Neuronal stem cell (in vitro differentiated cells): Measurements from ENCODE around the gene TMPO.

Source experiments
- DNase-seq: peaks from one replicate; pipeline ENCODE4 v3.0.0-alpha.2; 2013; ENCODE audit warnings: low spot score
- H2AFZ ChIP-seq: one replicate; pipeline ENCODE4 v1.6.1; 2013; ENCODE audit warnings: mild to moderate bottlenecking, low read length, inconsistent platforms
- H2AK5ac ChIP-seq: 2 replicates; pipeline ENCODE4 v1.6.1; 2013; ENCODE audit warnings: low read depth, mild to moderate bottlenecking, inconsistent platforms, low read length, moderate library complexity, mixed read lengths
- H2BK120ac ChIP-seq: 2 replicates; pipeline ENCODE4 v1.6.1; 2013; ENCODE audit warnings: low read depth, mild to moderate bottlenecking, inconsistent platforms, low read length, moderate library complexity, mixed read lengths
- H2BK12ac ChIP-seq: one replicate; pipeline ENCODE4 v1.6.1; 2013; ENCODE audit warnings: low read length, inconsistent platforms
- H2BK15ac ChIP-seq: 2 replicates; pipeline ENCODE4 v1.6.1; 2013; ENCODE audit warnings: mild to moderate bottlenecking, low read length, inconsistent platforms, mixed read lengths
- H2BK5ac ChIP-seq: one replicate; pipeline ENCODE4 v1.6.1; 2013; ENCODE audit warnings: inconsistent platforms, mild to moderate bottlenecking, low read length, moderate library complexity
- H3K14ac ChIP-seq: one replicate; pipeline ENCODE4 v1.6.1; 2013; ENCODE audit warnings: low read length, inconsistent platforms
- H3K18ac ChIP-seq: 2 replicates; pipeline ENCODE4 v1.6.1; 2013; ENCODE audit warnings: low read length, inconsistent platforms
- H3K23ac ChIP-seq: 2 replicates; pipeline ENCODE4 v1.6.1; 2013; ENCODE audit warnings: low read depth, mild to moderate bottlenecking, mixed read lengths, low read length, inconsistent platforms; ENCODE audit not compliant: poor library complexity
- H3K27ac ChIP-seq: replicated peaks from 3 replicates; pipeline ENCODE4 v1.5.1; 2013; ENCODE audit warnings: low read length, inconsistent platforms
- H3K27me3 ChIP-seq, 3 experiments: 2 replicates each; pipeline ENCODE4 v1.6.1; 2013; ENCODE audit warnings: low read length in 3 of 3, mild to moderate bottlenecking in 2 of 3, inconsistent platforms in 1 of 3, low read depth in 1 of 3, mixed read lengths in 1 of 3, moderate library complexity in 1 of 3; ENCODE audit not compliant: control insufficient read depth in 3 of 3, insufficient read depth in 3 of 3
- H3K36me3 ChIP-seq, 2 donors: replicated peaks in 1 of 2; 2 replicates each; pipeline ENCODE4 v1.6.1; 2013; ENCODE audit warnings: low read length in 2 of 2; ENCODE audit not compliant: control insufficient read depth in 2 of 2, insufficient read depth in 2 of 2
- H3K4ac ChIP-seq: 2 replicates; pipeline ENCODE4 v1.6.1; 2013; ENCODE audit warnings: inconsistent platforms, mild to moderate bottlenecking, low read length, moderate library complexity
- H3K4me1 ChIP-seq, 2 donors: 1 replicate in 1 of 2; 2 replicates in 1 of 2; pipeline ENCODE4 v1.6.1; 2013; ENCODE audit warnings: low read length in 2 of 2, low read depth in 1 of 2; ENCODE audit not compliant: control insufficient read depth in 2 of 2, insufficient read depth in 1 of 2
- H3K4me2 ChIP-seq: one replicate; pipeline ENCODE4 v1.6.1; 2013; ENCODE audit warnings: mild to moderate bottlenecking, low read length, inconsistent platforms; ENCODE audit not compliant: insufficient read depth, poor library complexity, severe bottlenecking
- H3K4me3 ChIP-seq, 2 donors: 2 replicates each; pipeline ENCODE4 v1.5.1; 2013; ENCODE audit warnings: low read length in 2 of 2, mild to moderate bottlenecking in 2 of 2, inconsistent platforms in 1 of 2, moderate library complexity in 1 of 2
- H3K79me1 ChIP-seq: one replicate; pipeline ENCODE4 v1.6.1; 2013; ENCODE audit warnings: low read depth, mild to moderate bottlenecking, inconsistent platforms, low read length, moderate library complexity
- H3K9ac ChIP-seq: one replicate; pipeline ENCODE4 v1.6.1; 2013; ENCODE audit warnings: mild to moderate bottlenecking, low read depth, low read length, inconsistent platforms; ENCODE audit not compliant: poor library complexity
- H3K9me3 ChIP-seq, 2 donors: replicated peaks in 1 of 2; 2 replicates each; pipeline versions ENCODE3 to v1.6.1; 2013; ENCODE audit warnings: low read length in 2 of 2, mild to moderate bottlenecking in 2 of 2, inconsistent platforms in 1 of 2, low read depth in 1 of 2, mixed read lengths in 1 of 2, moderate library complexity in 1 of 2; ENCODE audit not compliant: control insufficient read depth in 2 of 2, insufficient read depth in 1 of 2
- H4K8ac ChIP-seq: one replicate; pipeline ENCODE4 v1.6.1; 2013; ENCODE audit warnings: low read depth, mild to moderate bottlenecking, inconsistent platforms, low read length, moderate library complexity
- H4K91ac ChIP-seq: one replicate; pipeline ENCODE4 v1.6.1; 2013; ENCODE audit warnings: low read length, low read depth, mild to moderate bottlenecking, inconsistent platforms; ENCODE audit not compliant: poor library complexity
- WGBS, 2 donors: extraction: QIAGEN DNeasy Blood & Tissue Kit; methylation state at CpG; one replicate each; pipeline ENCODE4 v1.1.7; 2013; ENCODE audit warnings: missing lambda C conversion rate in 2 of 2, mixed read lengths in 1 of 2; ENCODE audit not compliant: insufficient read length in 2 of 2, insufficient replicate concordance in 1 of 2; ENCODE audit errors: extremely low coverage in 2 of 2; 5-methylcytosine and 5-hydroxymethylcytosine counted together

Gene TMPO

GRCh38 chr12:98519257-98519907, 4.0 kb downstream of the TMPO start:
- no peak overlapping the region for H3K23ac ChIP-seq
- no peak overlapping the region for H2AFZ ChIP-seq
- H3K4ac ChIP-seq: no peak overlapping the region
- H3K27me3 ChIP-seq: no peaks in the 10 kb centered on the region
- H3K9ac ChIP-seq: no peak overlapping the region
- no peak overlapping the region for H2AK5ac ChIP-seq
- H2BK5ac ChIP-seq: no peak overlapping the region
- H3K4me2 ChIP-seq: no peak overlapping the region
- H3K9me3 ChIP-seq: peaks cover 0 to 10% of the 10 kb centered on the region in 2 donors
- H3K27ac ChIP-seq: no peak overlapping the region
- WGBS, 2 donors: no CpG with 5 or more reads among the region's 13 CpGs
- H3K36me3 ChIP-seq: peaks cover 5 to 73% of the 10 kb centered on the region in 2 donors
- DNase-seq: no peak
- no peak overlapping the region for H3K4me3 ChIP-seq
- peaks cover 2% of the 10 kb centered on the region for H3K79me1 ChIP-seq
- no peak overlapping the region for H3K18ac ChIP-seq
- no peak overlapping the region for H4K91ac ChIP-seq
- H2BK120ac ChIP-seq: no peak overlapping the region
- H2BK15ac ChIP-seq: no peak overlapping the region
- no peak overlapping the region for H4K8ac ChIP-seq
- H2BK12ac ChIP-seq: no peak overlapping the region
- H3K14ac ChIP-seq: no peak overlapping the region
- no peaks in the 10 kb centered on the region for H3K4me1 ChIP-seq

- H2AFZ ChIP-seq: no peak overlapping the region
- peaks cover 0 to 2% of the 10 kb centered on the region in 2 donors for H3K9me3 ChIP-seq
- H4K8ac ChIP-seq: no peak overlapping the region
- H2BK15ac ChIP-seq: no peak overlapping the region
- H3K79me1 ChIP-seq: peaks cover 3% of the 10 kb centered on the region
- no peak overlapping the region for H2BK12ac ChIP-seq
- H3K4me2 ChIP-seq: no peak overlapping the region
- no peak overlapping the region for H3K27ac ChIP-seq
- H3K9ac ChIP-seq: no peak overlapping the region
- no peaks in the 10 kb centered on the region for H3K27me3 ChIP-seq
- WGBS, 2 donors: no CpG with 5 or more reads among the region's 1 CpG
- no peak for DNase-seq
- H2BK120ac ChIP-seq: no peak overlapping the region
- no peak overlapping the region for H3K4me3 ChIP-seq
- H4K91ac ChIP-seq: no peak overlapping the region
- H3K18ac ChIP-seq: no peak overlapping the region
- H3K4me1 ChIP-seq: no peaks in the 10 kb centered on the region
- H3K14ac ChIP-seq: no peak overlapping the region
- H3K36me3 ChIP-seq: peaks cover 29 to 100% of the 10 kb centered on the region in 2 donors
- H3K23ac ChIP-seq: no peak overlapping the region
- H2AK5ac ChIP-seq: no peak overlapping the region
- H2BK5ac ChIP-seq: no peak overlapping the region
- H3K4ac ChIP-seq: no peak overlapping the region
These were observed 14.7 kb downstream of the TMPO start for GRCh38 chr12:98530068-98530467.

GRCh38 chr12:98532687-98533304, 17.4 kb downstream of the TMPO start:
- peak; percentile 24 for DNase-seq
- Histone ChIP-seq H2BK5ac (no peak overlapping the region), H3K23ac (no peak overlapping the region), H3K4ac (no peak overlapping the region), H2BK12ac (no peak overlapping the region), H3K36me3 (peaks cover 29 to 100% of the 10 kb centered on the region in 2 donors), H2BK120ac (no peak overlapping the region), H3K4me1 (no peaks in the 10 kb centered on the region), H3K14ac (no peak overlapping the region), H2BK15ac (no peak overlapping the region), H3K9me3 (no peaks in the 10 kb centered on the region), H4K91ac (no peak overlapping the region), H3K79me1 (peaks cover 3% of the 10 kb centered on the region), H3K9ac (no peak overlapping the region), H3K4me2 (no peak overlapping the region), H3K18ac (no peak overlapping the region), H3K27ac (no peak overlapping the region), H3K4me3 (no peak overlapping the region), H4K8ac (no peak overlapping the region), H2AFZ (no peak overlapping the region), H3K27me3 (no peaks in the 10 kb centered on the region), H2AK5ac (no peak overlapping the region)
- no CpG with 5 or more reads among the region's 4 CpGs for WGBS, 2 donors

- no peak overlapping the region for H3K4me2 ChIP-seq
- no peak overlapping the region for H3K27ac ChIP-seq
- no peaks in the 10 kb centered on the region for H3K4me1 ChIP-seq
- no peak overlapping the region for H2AK5ac ChIP-seq
- no peak overlapping the region for H3K23ac ChIP-seq
- peaks cover 26 to 100% of the 10 kb centered on the region in 2 donors for H3K36me3 ChIP-seq
- no peak overlapping the region for H2BK15ac ChIP-seq
- H3K9me3 ChIP-seq: no peaks in the 10 kb centered on the region
- no peak for DNase-seq
- H2BK12ac ChIP-seq: no peak overlapping the region
- no peaks in the 10 kb centered on the region for H3K27me3 ChIP-seq
- no peak overlapping the region for H2AFZ ChIP-seq
- H3K4me3 ChIP-seq: no peak overlapping the region
- H3K18ac ChIP-seq: no peak overlapping the region
- H4K8ac ChIP-seq: no peak overlapping the region
- no peak overlapping the region for H2BK120ac ChIP-seq
- no peak overlapping the region for H3K9ac ChIP-seq
- H3K4ac ChIP-seq: no peak overlapping the region
- no CpG with 5 or more reads among the region's 4 CpGs for WGBS, 2 donors
- H4K91ac ChIP-seq: no peak overlapping the region
- peaks cover 8% of the 10 kb centered on the region for H3K79me1 ChIP-seq
- no peak overlapping the region for H2BK5ac ChIP-seq
- no peak overlapping the region for H3K14ac ChIP-seq
These were observed 18.4 kb downstream of the TMPO start for GRCh38 chr12:98533723-98534251.
